ENCODE measurements around the gene ZFP57. TPM values are rescaled to one million over a fixed set of nuclear protein-coding genes. Genes with fewer than 3 reads are reported as not detected.

The ZFP57 gene
- 2.6 and 3.1 TPM in 2 replicates for total RNA-seq

GRCh38 chr6:29680904-29681303 lies at the start of gene ZFP57:
ZFP57 (minus strand) TSS chr6:29681152; CDS start chr6:29677003, 4,149 bp downstream.
- intact Hi-C loops (cut with micrococcal nuclease) = no loop called here

- intact Hi-C loops (cut with micrococcal nuclease) = no loop called here
Measured at GRCh38 chr6:29730575-29731126, 49.7 kb upstream of the ZFP57 start.

- intact Hi-C loops (cut with micrococcal nuclease) = no loop called here
Measured at GRCh38 chr6:29729774-29730328, 48.9 kb upstream of the ZFP57 start.

GRCh38 chr6:29728875-29729270 lies 47.9 kb upstream of the ZFP57 start:
- intact Hi-C loops (cut with micrococcal nuclease) = no loop called here

GRCh38 chr6:29728173-29728874 lies 47.4 kb upstream of the ZFP57 start:
- intact Hi-C loops (cut with micrococcal nuclease) = no loop called here

- intact Hi-C loops (cut with micrococcal nuclease) = no loop called here
Measured at GRCh38 chr6:29727637-29728036, 46.7 kb upstream of the ZFP57 start.

- intact Hi-C loops (cut with micrococcal nuclease) = no loop called here
Measured at GRCh38 chr6:29726571-29727194, 45.7 kb upstream of the ZFP57 start.

- intact Hi-C loops (cut with micrococcal nuclease) = no loop called here
Measured at GRCh38 chr6:29726001-29726400, 45.0 kb upstream of the ZFP57 start.

GRCh38 chr6:29724937-29725869 lies 44.3 kb upstream of the ZFP57 start:
- intact Hi-C loops (cut with micrococcal nuclease) = loop anchor here (5.0 kb wide), 5 partner anchors 67 to 337 kb away; partner anchors contain the start of genes HLA-A and POLR1H

- intact Hi-C loops (cut with micrococcal nuclease) = loop anchor here (5.0 kb wide), 5 partner anchors 68 to 338 kb away; partner anchors contain the start of genes HLA-A and POLR1H
Measured at GRCh38 chr6:29723666-29724588, 43.0 kb upstream of the ZFP57 start.

- intact Hi-C loops (cut with micrococcal nuclease) = loop anchor here (5.0 kb wide), 5 partner anchors 69 to 339 kb away; partner anchors contain the start of genes HLA-A and POLR1H
Measured at GRCh38 chr6:29723262-29723665, 42.3 kb upstream of the ZFP57 start, which contains the start of gene HLA-F. HLA-F (plus strand) TSS chr6:29723434; CDS start chr6:29723464, 30 bp downstream.

- intact Hi-C loops (cut with micrococcal nuclease) = loop anchor here (5.0 kb wide), 5 partner anchors 69 to 341 kb away; partner anchors contain the start of genes HLA-A and POLR1H
Measured at GRCh38 chr6:29720863-29721262, 39.9 kb upstream of the ZFP57 start.

- intact Hi-C loops (cut with micrococcal nuclease) = no loop called here
Measured at GRCh38 chr6:29710281-29710941, 29.5 kb upstream of the ZFP57 start.

- intact Hi-C loops (cut with micrococcal nuclease) = loop anchor here (5.0 kb wide), 3 partner anchors 218 to 358 kb away; partner anchors contain the start of gene PPP1R11
Measured at GRCh38 chr6:29709188-29709587, 28.2 kb upstream of the ZFP57 start.

GRCh38 chr6:29708432-29709179 lies 27.7 kb upstream of the ZFP57 start:
- intact Hi-C loops (cut with micrococcal nuclease) = loop anchor here (1.0 to 5.0 kb wide), 7 partner anchors 41 to 359 kb away; partner anchors contain the start of gene PPP1R11

- intact Hi-C loops (cut with micrococcal nuclease) = loop anchor here (5.0 kb wide), 3 partner anchors 222 to 362 kb away; partner anchors contain the start of gene PPP1R11
Measured at GRCh38 chr6:29705389-29706231, 24.7 kb upstream of the ZFP57 start.

- intact Hi-C loops (cut with micrococcal nuclease) = loop anchor here (1.0 kb wide), 3 partner anchors 36 to 133 kb away; no protein-coding TSS in a partner anchor
Measured at GRCh38 chr6:29702519-29703103, 21.7 kb upstream of the ZFP57 start.

All from T-helper 1 cell treated with Interleukin-12 subunit alpha and Interleukin-12 subunit beta and Interleukin-4 antibody, amounts not matched to agents 30 ng/mL and 1 ng/mL, for 36 hours (primary cell).